HEK293T (cell line): ENCODE results near the gene DVL2.

Source experiments
- BHLHE40 ChIP-seq: fragments of 450-650 bp; IDR thresholded peaks from 2 replicates; pipeline ENCODE4 v1.6.1; 2016; ENCODE audit warnings: mild to moderate bottlenecking, moderate library complexity, borderline replicate concordance
- HDGF ChIP-seq: fragments of 450-650 bp; IDR thresholded peaks from 2 replicates; pipeline ENCODE4 v1.6.1; 2017; ENCODE audit warnings: antibody characterized with exemption, borderline replicate concordance
- NFRKB ChIP-seq: fragments of 450-650 bp; IDR thresholded peaks from 2 replicates; pipeline ENCODE4 v1.6.1; 2016; ENCODE audit warnings: mild to moderate bottlenecking, moderate library complexity

- TF ChIP-seq BHLHE40 (no peak), NFRKB (no peak), HDGF (no peak)
Observed at GRCh38 chr17:7216242-7217112, 17.8 kb downstream of the DVL2 start.
